Mesendoderm (in vitro differentiated cells): ENCODE measurements around the gene ABHD17C.
A peak's percentile ranks its signal among the peaks of the same experiment; 100 is the strongest.

ENCODE experiments used
- DNase-seq: peaks from one replicate; pipeline ENCODE4 v3.0.0; 2013
- H2AK5ac ChIP-seq: 2 replicates; pipeline ENCODE4 v1.6.1; 2013; ENCODE audit warnings: low read length, inconsistent platforms
- H2BK120ac ChIP-seq: 2 replicates; pipeline ENCODE4 v1.6.1; 2013; ENCODE audit warnings: low read depth, mild to moderate bottlenecking, low read length, moderate library complexity, mixed read lengths
- H2BK15ac ChIP-seq: replicated peaks from 2 replicates; pipeline ENCODE4 v1.6.1; 2013; ENCODE audit warnings: low read depth, mild to moderate bottlenecking, moderate library complexity
- H2BK5ac ChIP-seq: 2 replicates; pipeline ENCODE4 v1.6.1; 2013; ENCODE audit warnings: low read length, inconsistent platforms
- H3K18ac ChIP-seq: 2 replicates; pipeline ENCODE4 v1.6.1; 2013; ENCODE audit warnings: mild to moderate bottlenecking, low read length, mixed read lengths
- H3K23ac ChIP-seq: one replicate; pipeline ENCODE4 v1.6.1; 2013; ENCODE audit warnings: low read length
- H3K27ac ChIP-seq: 2 replicates; pipeline ENCODE4 v1.5.1; 2013; ENCODE audit warnings: low read depth, mild to moderate bottlenecking, inconsistent platforms, low read length, moderate library complexity
- H3K27me3 ChIP-seq: 2 replicates; pipeline ENCODE4 v1.6.1; 2013; ENCODE audit warnings: low read length, control low read depth, mild to moderate bottlenecking, inconsistent platforms; ENCODE audit not compliant: insufficient read depth, poor library complexity
- H3K36me3 ChIP-seq: 2 replicates; pipeline ENCODE4 v1.6.1; 2013; ENCODE audit warnings: low read length, inconsistent platforms; ENCODE audit not compliant: control insufficient read depth, insufficient read depth
- H3K4ac ChIP-seq: one replicate; pipeline ENCODE4 v1.6.1; 2013; ENCODE audit warnings: low read depth, mild to moderate bottlenecking, low read length, moderate library complexity
- H3K4me1 ChIP-seq: 2 replicates; pipeline ENCODE4 v1.6.1; 2013; ENCODE audit warnings: low read depth, low read length, inconsistent platforms; ENCODE audit not compliant: control insufficient read depth
- H3K4me2 ChIP-seq: 2 replicates; pipeline ENCODE4 v1.6.1; 2013; ENCODE audit warnings: low read length
- H3K4me3 ChIP-seq: 2 replicates; pipeline ENCODE4 v1.5.1; 2013; ENCODE audit warnings: mild to moderate bottlenecking, low read length
- H3K56ac ChIP-seq: one replicate; pipeline ENCODE4 v1.6.1; 2013; ENCODE audit warnings: low read length
- H3K79me1 ChIP-seq: 2 replicates; pipeline ENCODE4 v1.6.1; 2013; ENCODE audit warnings: low read length, inconsistent platforms
- H3K79me2 ChIP-seq: 2 replicates; pipeline ENCODE4 v1.6.1; 2013; ENCODE audit warnings: mild to moderate bottlenecking, low read length; ENCODE audit not compliant: control insufficient read depth, insufficient read depth
- H3K9ac ChIP-seq: 2 replicates; pipeline ENCODE4 v1.6.1; 2013; ENCODE audit warnings: low read length, inconsistent platforms
- H4K5ac ChIP-seq: one replicate; pipeline ENCODE4 v1.6.1; 2013; ENCODE audit warnings: low read length
- H4K8ac ChIP-seq: one replicate; pipeline ENCODE4 v1.6.1; 2013; ENCODE audit warnings: low read depth, mild to moderate bottlenecking, control low read depth, low read length, moderate library complexity
- WGBS: extraction: QIAGEN DNeasy Blood & Tissue Kit; methylation state at CpG from one replicate; pipeline ENCODE4 v1.1.7; 2013; ENCODE audit warnings: low lambda C conversion rate, missing lambda C conversion rate; ENCODE audit not compliant: insufficient coverage; ENCODE audit errors: extremely low coverage; 5-methylcytosine and 5-hydroxymethylcytosine counted together

Gene ABHD17C

DNA sequence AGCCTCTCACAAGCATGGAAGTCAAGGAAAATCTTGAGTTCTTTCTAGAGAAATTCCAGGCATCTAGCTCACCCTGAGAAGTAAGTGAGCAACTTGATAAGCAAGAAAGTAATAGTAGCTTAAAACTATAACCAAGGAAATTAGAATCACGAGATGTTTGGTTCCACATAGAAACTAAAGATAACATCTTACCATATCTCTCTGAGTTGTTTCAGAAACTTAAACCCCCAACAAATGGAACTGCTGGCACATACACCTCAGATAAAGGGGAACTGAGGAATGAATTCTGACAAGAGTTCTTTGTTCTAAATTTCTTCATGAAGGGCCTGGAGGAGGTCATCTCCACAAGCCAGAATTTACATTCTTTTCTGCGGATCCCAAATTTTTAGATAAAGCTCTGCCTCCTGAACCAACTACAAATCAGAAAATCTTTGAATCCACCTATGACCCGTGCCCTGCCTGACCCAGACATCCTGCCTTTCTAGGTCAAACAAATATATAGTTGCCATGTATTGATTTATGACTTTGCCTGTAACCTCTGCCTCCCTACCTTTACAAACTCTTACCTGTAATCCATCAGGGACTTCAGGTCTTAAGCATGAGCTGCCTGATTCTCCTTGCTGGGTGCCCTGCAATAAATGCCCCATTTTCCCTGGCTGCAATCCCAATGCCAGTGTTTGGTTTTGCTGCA lies 26.4 kb upstream of the ABHD17C start:
- Histone ChIP-seq H3K79me2 (no peaks in the 10 kb centered on the region), H3K56ac (no peak overlapping the region), H3K4me1 (no peaks in the 10 kb centered on the region), H3K27ac (no peak overlapping the region), H3K4me3 (no peak overlapping the region), H3K27me3 (no peaks in the 10 kb centered on the region), H4K5ac (no peak overlapping the region), H4K8ac (no peak overlapping the region), H3K9ac (no peak overlapping the region), H3K4ac (no peak overlapping the region), H3K79me1 (no peaks in the 10 kb centered on the region), H2BK5ac (no peak overlapping the region), H3K23ac (no peak overlapping the region), H2BK120ac (no peak overlapping the region), H2AK5ac (no peak overlapping the region), H2BK15ac (no peak overlapping the region), H3K18ac (no peak overlapping the region), H3K4me2 (no peak overlapping the region), H3K36me3 (no peaks in the 10 kb centered on the region)
- no peak for DNase-seq
- no CpG with 5 or more reads among the region's 3 CpGs for WGBS

DNA sequence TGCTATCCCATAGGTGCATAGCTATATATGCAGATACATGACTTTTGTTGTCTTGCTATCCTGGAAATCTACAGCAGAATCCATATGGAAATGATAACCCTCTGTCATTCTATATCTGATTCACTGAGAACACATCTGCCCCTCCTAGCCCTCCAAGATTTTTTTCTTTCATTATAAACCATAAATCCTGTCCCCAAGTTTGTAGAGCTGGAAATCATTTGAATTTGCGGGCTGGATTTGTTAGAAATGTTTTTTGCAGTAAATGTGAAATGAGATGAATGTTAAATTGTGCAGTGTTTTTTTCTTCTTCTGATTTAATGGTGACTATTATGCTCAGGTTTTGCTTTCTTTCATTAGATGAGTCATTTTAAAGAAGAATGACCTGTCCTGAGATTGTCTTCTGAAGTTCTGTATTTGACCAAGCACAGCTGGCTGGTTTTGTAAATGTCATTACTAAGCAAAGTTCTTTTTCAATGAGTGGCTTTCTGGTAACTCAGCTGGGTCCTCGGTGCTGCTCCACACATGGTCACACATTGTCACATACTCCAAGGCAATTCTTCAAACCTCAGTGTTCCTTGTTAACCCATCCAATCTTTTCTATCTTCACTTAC lies 25.3 kb upstream of the ABHD17C start:
- no peak overlapping the region for H4K5ac ChIP-seq
- no peak overlapping the region for H3K18ac ChIP-seq
- no peak overlapping the region for H2BK120ac ChIP-seq
- no peak for DNase-seq
- H4K8ac ChIP-seq: no peak overlapping the region
- no peak overlapping the region for H3K9ac ChIP-seq
- H3K4me2 ChIP-seq: no peak overlapping the region
- H3K23ac ChIP-seq: no peak overlapping the region
- H3K79me1 ChIP-seq: no peaks in the 10 kb centered on the region
- no peak overlapping the region for H2BK15ac ChIP-seq
- H3K4me3 ChIP-seq: no peak overlapping the region
- H3K36me3 ChIP-seq: no peaks in the 10 kb centered on the region
- WGBS: no CpG with 5 or more reads among the region's 2 CpGs
- H2AK5ac ChIP-seq: no peak overlapping the region
- no peak overlapping the region for H3K56ac ChIP-seq
- H2BK5ac ChIP-seq: no peak overlapping the region
- H3K4me1 ChIP-seq: no peaks in the 10 kb centered on the region
- H3K4ac ChIP-seq: no peak overlapping the region
- H3K27ac ChIP-seq: no peak overlapping the region
- no peaks in the 10 kb centered on the region for H3K79me2 ChIP-seq
- no peaks in the 10 kb centered on the region for H3K27me3 ChIP-seq

DNA sequence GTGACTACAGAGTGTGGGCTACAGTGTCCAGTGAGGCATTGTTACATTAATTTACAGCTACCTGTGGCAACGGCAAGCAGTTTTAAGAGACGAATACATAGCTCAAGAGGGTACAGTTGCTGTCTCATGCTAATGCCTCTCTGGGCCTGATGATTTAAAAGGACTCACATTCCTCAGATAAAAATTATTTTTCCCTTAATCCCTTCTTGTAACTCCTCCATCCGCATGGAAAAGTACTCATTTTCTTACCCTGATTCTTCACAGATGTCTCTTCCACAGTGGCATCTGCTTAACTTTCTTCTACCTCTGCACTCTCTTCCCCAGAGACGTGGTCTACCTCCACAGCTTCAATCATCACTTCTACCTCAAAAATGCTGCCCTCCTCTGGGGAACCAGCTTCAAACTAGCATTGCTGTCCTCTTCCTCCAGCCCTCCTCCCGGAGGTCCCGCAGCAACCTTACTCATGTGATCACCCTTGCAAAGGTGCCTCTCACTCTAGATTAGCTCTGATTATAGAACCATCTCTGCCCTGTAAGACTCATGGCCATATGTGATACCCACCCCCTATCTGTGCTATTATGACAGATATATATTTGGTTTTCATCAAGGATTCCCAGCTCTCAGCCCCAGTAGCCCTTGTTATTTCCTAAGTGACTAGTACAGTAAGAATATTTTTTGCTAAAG lies 21.4 kb upstream of the ABHD17C start:
- Histone ChIP-seq H3K79me1 (no peaks in the 10 kb centered on the region), H3K27me3 (no peaks in the 10 kb centered on the region), H3K4ac (no peak overlapping the region)

DNA sequence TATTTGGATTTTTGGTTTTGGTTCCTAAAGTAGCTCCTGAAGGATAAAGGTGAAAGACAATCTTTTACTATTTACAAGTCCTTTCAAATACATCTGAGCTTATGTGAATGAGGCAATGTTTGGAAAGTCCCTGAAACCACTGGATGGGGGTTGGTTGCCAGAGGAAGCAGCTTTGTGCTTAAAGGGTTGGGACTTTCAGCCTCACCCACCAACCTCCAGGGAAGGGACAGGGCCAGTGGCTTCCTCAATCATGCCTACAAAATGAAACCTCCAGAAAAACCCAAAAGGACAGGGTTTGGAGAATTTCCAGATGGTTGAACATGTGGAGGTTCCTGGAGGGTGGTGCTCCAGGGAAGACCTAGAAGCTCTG lies 20.9 kb upstream of the ABHD17C start:
- Histone ChIP-seq H4K8ac (no peak overlapping the region), H3K79me2 (no peaks in the 10 kb centered on the region), H3K4me2 (no peak overlapping the region), H3K27ac (no peak overlapping the region), H3K4me3 (no peak overlapping the region), H2BK5ac (no peak overlapping the region), H3K79me1 (no peaks in the 10 kb centered on the region), H3K27me3 (no peaks in the 10 kb centered on the region), H3K56ac (no peak overlapping the region), H2BK120ac (no peak overlapping the region), H3K18ac (no peak overlapping the region), H3K36me3 (no peaks in the 10 kb centered on the region), H2BK15ac (no peak overlapping the region), H3K4me1 (no peaks in the 10 kb centered on the region), H3K23ac (no peak overlapping the region), H4K5ac (no peak overlapping the region), H2AK5ac (no peak overlapping the region), H3K4ac (no peak overlapping the region), H3K9ac (no peak overlapping the region)
- DNase-seq: no peak

More for the DNA sequence above, 21.4 kb upstream of the ABHD17C start:
- Histone ChIP-seq H2BK15ac (no peak overlapping the region), H3K18ac (no peak overlapping the region), H4K5ac (no peak overlapping the region), H2AK5ac (no peak overlapping the region), H3K4me1 (no peaks in the 10 kb centered on the region), H3K56ac (no peak overlapping the region), H3K9ac (no peak overlapping the region), H3K36me3 (no peaks in the 10 kb centered on the region), H2BK120ac (no peak overlapping the region), H3K4me3 (no peak overlapping the region), H3K27ac (no peak overlapping the region), H3K79me2 (no peaks in the 10 kb centered on the region), H4K8ac (no peak overlapping the region), H3K23ac (no peak overlapping the region), H2BK5ac (no peak overlapping the region), H3K4me2 (no peak overlapping the region)
- peak; percentile 38 for DNase-seq
- no CpG with 5 or more reads among the region's 6 CpGs for WGBS

DNA sequence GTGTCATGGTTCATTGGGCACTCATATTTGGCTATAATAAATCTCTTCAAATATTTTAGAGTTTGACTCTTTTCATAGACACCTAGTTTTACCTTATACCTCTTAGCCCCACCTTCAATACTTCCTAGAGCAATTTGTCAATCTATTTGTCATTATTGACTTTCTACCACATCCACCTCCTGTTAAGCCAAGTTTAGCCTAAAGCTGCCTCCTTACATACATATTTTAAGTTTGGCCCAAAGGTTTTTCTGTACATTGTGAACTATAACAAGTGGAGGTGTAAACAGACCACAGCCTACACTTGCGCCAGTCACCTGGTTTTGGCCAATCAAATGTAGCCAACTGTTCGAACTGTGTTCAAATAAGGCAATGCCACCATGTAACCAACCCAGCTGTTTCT lies 18.1 kb upstream of the ABHD17C start:
- no peak overlapping the region for H2BK15ac ChIP-seq
- no peak overlapping the region for H2AK5ac ChIP-seq
- DNase-seq: no peak
- no peaks in the 10 kb centered on the region for H3K79me2 ChIP-seq
- no peak overlapping the region for H3K27ac ChIP-seq
- H3K27me3 ChIP-seq: no peaks in the 10 kb centered on the region
- no peak overlapping the region for H3K9ac ChIP-seq
- no peak overlapping the region for H3K4me3 ChIP-seq
- H3K36me3 ChIP-seq: no peaks in the 10 kb centered on the region
- no peaks in the 10 kb centered on the region for H3K79me1 ChIP-seq
- no peak overlapping the region for H3K56ac ChIP-seq
- no peak overlapping the region for H2BK5ac ChIP-seq
- H3K4me2 ChIP-seq: no peak overlapping the region
- H2BK120ac ChIP-seq: no peak overlapping the region
- no peak overlapping the region for H4K5ac ChIP-seq
- WGBS: no CpG with 5 or more reads among the region's 2 CpGs
- H4K8ac ChIP-seq: no peak overlapping the region
- H3K23ac ChIP-seq: no peak overlapping the region
- no peak overlapping the region for H3K18ac ChIP-seq
- H3K4me1 ChIP-seq: no peaks in the 10 kb centered on the region
- no peak overlapping the region for H3K4ac ChIP-seq
